Endothelial cell of umbilical vein (primary cell): Measurements from ENCODE around the gene CCDC197. TPM values are rescaled to one million over a fixed set of nuclear protein-coding genes. Genes with fewer than 3 reads are reported as not detected.

Experiments
- BruUV-seq: library from RNA; stranded (reverse); fragments of 400-500 nt; replicated peaks from 2 replicates; lab custom pipeline; 2021; lab: Mats Ljungman, UMichigan
- CTCF ChIA-PET: fragments of 300-600, 350-600 bp; sonication (Branson Sonifier 250); formaldehyde crosslinking; loops from one replicate; lab custom pipeline; 2021; ENCODE audit warnings: antibody characterized with exemption, inconsistent platforms; lab: Charles Lee
- POLR2A ChIA-PET: fragments of 300-600, 350-600 bp; sonication (Branson Sonifier 250); formaldehyde crosslinking; loops from one replicate; lab custom pipeline; 2021; ENCODE audit warnings: antibody characterized with exemption, inconsistent platforms; lab: Charles Lee
- DNase-seq: peaks from one replicate; pipeline ENCODE4 v3.0.0-alpha.2; 2011; ENCODE audit warnings: low read depth, low spot score
- FAIRE-seq: peaks from 2 replicates; lab custom pipeline; 2011; peaks lifted over from hg19 to GRCh38; lab: Jason Lieb, UNC
- H2AFZ ChIP-seq: 2 replicates; pipeline ENCODE4 v1.6.0; 2012; ENCODE audit warnings: low read depth, low read length, control low read depth, inconsistent platforms
- H3K27ac ChIP-seq: 2 replicates; pipeline ENCODE4 v1.5.1; 2011; ENCODE audit warnings: low read depth, mild to moderate bottlenecking, control low read depth, low read length, moderate library complexity; ENCODE audit not compliant: insufficient read depth
- H3K27me3 ChIP-seq, 2 experiments: 2 replicates each; pipeline versions ENCODE4 v1.6.0 to v1.6.1; 2011; ENCODE audit warnings: low read length in 2 of 2, mixed read lengths in 1 of 2; ENCODE audit not compliant: control insufficient read depth in 2 of 2, insufficient read depth in 2 of 2
- H3K36me3 ChIP-seq, 2 experiments: 2 replicates in 1 of 2; 3 replicates in 1 of 2; pipeline ENCODE4 v1.5.1; 2011; ENCODE audit warnings: low read length in 2 of 2, mild to moderate bottlenecking in 1 of 2, moderate library complexity in 1 of 2; ENCODE audit not compliant: control insufficient read depth in 2 of 2, insufficient read depth in 2 of 2; ENCODE audit errors: extremely low read depth in 1 of 2
- H3K4me1 ChIP-seq: 3 replicates; pipeline ENCODE4 v1.5.1; 2011; ENCODE audit warnings: mild to moderate bottlenecking, low read length; ENCODE audit not compliant: control insufficient read depth, insufficient read depth; ENCODE audit errors: extremely low read depth
- H3K4me2 ChIP-seq: 2 replicates; pipeline ENCODE4 v1.6.1; 2011; ENCODE audit warnings: low read length, control low read depth, mixed read lengths; ENCODE audit not compliant: insufficient read depth
- H3K4me3 ChIP-seq, 3 experiments: fragments of 200-600 bp in 1 of 3; sonication (generic), shearing (Covaris generic) in 1 of 3; replicated peaks in 1 of 3; 2 replicates each; pipeline ENCODE4 v1.5.1; 2011 to 2016; ENCODE audit warnings: control low read depth in 3 of 3, low read length in 3 of 3, mild to moderate bottlenecking in 2 of 3, inconsistent platforms in 1 of 3, low read depth in 1 of 3, moderate library complexity in 1 of 3; ENCODE audit not compliant: insufficient read depth in 1 of 3
- H3K79me2 ChIP-seq: 2 replicates; pipeline ENCODE4 v1.6.0; 2012; ENCODE audit warnings: low read length, inconsistent platforms; ENCODE audit not compliant: control insufficient read depth, insufficient read depth
- H3K9ac ChIP-seq: replicated peaks from 2 replicates; pipeline ENCODE3; 2011; ENCODE audit warnings: low read length, control low read depth; ENCODE audit not compliant: insufficient read depth; ENCODE audit errors: extremely low read depth
- H3K9me1 ChIP-seq: replicated peaks from 3 replicates; pipeline ENCODE4 v1.6.0; 2011; ENCODE audit warnings: mild to moderate bottlenecking, low read length; ENCODE audit not compliant: control insufficient read depth, insufficient read depth; ENCODE audit errors: extremely low read depth
- H3K9me3 ChIP-seq: replicated peaks from 2 replicates; pipeline ENCODE4 v1.5.1; 2012; ENCODE audit warnings: low read length, inconsistent platforms; ENCODE audit not compliant: control insufficient read depth, insufficient read depth
- H4K20me1 ChIP-seq: replicated peaks from 2 replicates; pipeline ENCODE3; 2011; ENCODE audit warnings: mild to moderate bottlenecking, low read length; ENCODE audit not compliant: control insufficient read depth, insufficient read depth; ENCODE audit errors: extremely low read depth
- EZH2 ChIP-seq: IDR thresholded peaks from 2 replicates; pipeline ENCODE4 v1.6.1; 2012; ENCODE audit warnings: borderline replicate concordance, low read depth, mild to moderate bottlenecking, moderate library complexity, low read length, inconsistent platforms; ENCODE audit not compliant: severe bottlenecking
- FOS ChIP-seq: IDR thresholded peaks from 2 replicates; pipeline ENCODE4 v1.6.1; 2011; ENCODE audit warnings: mild to moderate bottlenecking, low read length, moderate library complexity, borderline replicate concordance; ENCODE audit not compliant: insufficient read depth
- GATA2 ChIP-seq: IDR thresholded peaks from 2 replicates; pipeline ENCODE4 v1.7.0; 2011; ENCODE audit warnings: low read depth, mild to moderate bottlenecking, moderate library complexity, mixed read lengths, low read length; ENCODE audit not compliant: insufficient read length, insufficient read depth
- JUN ChIP-seq: IDR thresholded peaks from 2 replicates; pipeline ENCODE4 v1.6.1; 2011; ENCODE audit warnings: borderline replicate concordance, low read depth; ENCODE audit not compliant: insufficient read length, insufficient read depth
- MAX ChIP-seq: IDR thresholded peaks from 2 replicates; pipeline ENCODE4 v1.6.1; 2011; ENCODE audit not compliant: insufficient read depth, insufficient read length
- MYC ChIP-seq: IDR thresholded peaks from one replicate; pipeline ENCODE4 v1.6.1; 2011; ENCODE audit warnings: mild to moderate bottlenecking, low read depth, low read length
- POLR2A ChIP-seq: IDR thresholded peaks from 2 replicates; pipeline ENCODE4 v1.6.1; 2012; ENCODE audit warnings: low read depth, mild to moderate bottlenecking, control low read depth, low read length
- POLR2AphosphoS5 ChIP-seq: IDR thresholded peaks from 2 replicates; pipeline ENCODE4 v1.6.1; 2012; ENCODE audit warnings: low read depth, mild to moderate bottlenecking, control low read depth, low read length, moderate library complexity; ENCODE audit not compliant: insufficient read depth
- dilution Hi-C: fragments of 300-500 bp; cut with MboI; formaldehyde crosslinking; loops from one replicate; pipeline ENCODE4 v1.15.0; 2019; ENCODE audit warnings: low sequenced_read_pairs; ENCODE audit not compliant: extremely low pct_ligation_motif_present
- intact Hi-C: fragments of 100-400 bp; cut with micrococcal nuclease; formaldehyde crosslinking; loops from one replicate; pipeline ENCODE4 v1.10.0; 2022
- polyA plus RNA-seq, 4 experiments: library from polyadenylated mRNA; depleted of rRNA in 3 of 4; stranded (reverse) in 3 of 4; unstranded in 1 of 4; fragments of >200 nt; gene quantifications; 2 replicates each; pipeline versions ENCODE4 v1.2.1 to v1.2.3, GENCODE V29; 2011 to 2012; ENCODE audit warnings: missing spikeins in 1 of 4
- total RNA-seq: library from RNA; stranded (reverse); gene quantifications from 2 replicates; pipeline ENCODE4 v1.2.3, GENCODE V29; 2021
- TF ChIP-seq, protein P1 (sequence below), 2 donors: IDR thresholded peaks; 1 replicate in 1 of 2; 2 replicates in 1 of 2; pipeline ENCODE4 v1.5.1; 2011; ENCODE audit warnings: low read length in 2 of 2, mild to moderate bottlenecking in 2 of 2, moderate library complexity in 2 of 2, control low read depth in 1 of 2, inconsistent platforms in 1 of 2, low read depth in 1 of 2; ENCODE audit not compliant: insufficient read depth in 1 of 2; ENCODE audit errors: extremely low read depth in 1 of 2

CCDC197 gene
- total and polyA plus RNA-seq, 2 donors (not counting 3 experiments of a cell fraction or from before 2014, with no cell fraction given): not detected

- Histone ChIP-seq H3K4me3 (no peak overlapping the region), H3K27me3 (peaks cover 0 to 8% of the 10 kb centered on the region in 2 experiments), H3K4me2 (no peak overlapping the region), H3K36me3 (no peaks in the 10 kb centered on the region), H3K27ac (no peak overlapping the region), H3K9ac (no peak overlapping the region), H3K9me1 (no peaks in the 10 kb centered on the region), H3K4me1 (no peaks in the 10 kb centered on the region), H3K9me3 (no peaks in the 10 kb centered on the region), H3K79me2 (no peaks in the 10 kb centered on the region), H2AFZ (no peak overlapping the region), H4K20me1 (no peaks in the 10 kb centered on the region)
- TF ChIP-seq MAX (no peak), POLR2AphosphoS5 (no peak), FOS (no peak), GATA2 (no peak), POLR2A (no peak), EZH2 (no peak), MYC (no peak), JUN (no peak)
- TF ChIP-seq, protein P1, sequence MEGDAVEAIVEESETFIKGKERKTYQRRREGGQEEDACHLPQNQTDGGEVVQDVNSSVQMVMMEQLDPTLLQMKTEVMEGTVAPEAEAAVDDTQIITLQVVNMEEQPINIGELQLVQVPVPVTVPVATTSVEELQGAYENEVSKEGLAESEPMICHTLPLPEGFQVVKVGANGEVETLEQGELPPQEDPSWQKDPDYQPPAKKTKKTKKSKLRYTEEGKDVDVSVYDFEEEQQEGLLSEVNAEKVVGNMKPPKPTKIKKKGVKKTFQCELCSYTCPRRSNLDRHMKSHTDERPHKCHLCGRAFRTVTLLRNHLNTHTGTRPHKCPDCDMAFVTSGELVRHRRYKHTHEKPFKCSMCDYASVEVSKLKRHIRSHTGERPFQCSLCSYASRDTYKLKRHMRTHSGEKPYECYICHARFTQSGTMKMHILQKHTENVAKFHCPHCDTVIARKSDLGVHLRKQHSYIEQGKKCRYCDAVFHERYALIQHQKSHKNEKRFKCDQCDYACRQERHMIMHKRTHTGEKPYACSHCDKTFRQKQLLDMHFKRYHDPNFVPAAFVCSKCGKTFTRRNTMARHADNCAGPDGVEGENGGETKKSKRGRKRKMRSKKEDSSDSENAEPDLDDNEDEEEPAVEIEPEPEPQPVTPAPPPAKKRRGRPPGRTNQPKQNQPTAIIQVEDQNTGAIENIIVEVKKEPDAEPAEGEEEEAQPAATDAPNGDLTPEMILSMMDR (IDR thresholded peaks at IDR 0.05; ENCODE audit: extremely low read depth in 1 of 2, insufficient read depth in 1 of 2, low read depth in 1 of 2, low read length in 2 of 2): no peak
- intact Hi-C loops: no loop called here
- DNase-seq (no peak), FAIRE-seq (no peak)
- dilution Hi-C loops: no loop called here
- ChIA-PET POLR2A (no interaction called here), CTCF (interaction anchor here (0.6 to 1.9 kb wide), 4 partner anchors 16 to 1250 kb away, joined by 3 to 7 read pairs (median 3); no protein-coding TSS in a partner anchor)
- BruUV-seq: no TSS peak
Observed at GRCh38 chr14:94020267-94020666, 23.2 kb downstream of the CCDC197 start.
